GM21515 (cell line): ENCODE results near the gene IL17REL.

Experiments
- ATAC-seq: cut with Tn5 transposase; IDR thresholded peaks from one replicate; pipeline ENCODE4 v1.9.1; 2021; ENCODE audit not compliant: unreplicated experiment

Gene IL17REL

DNA sequence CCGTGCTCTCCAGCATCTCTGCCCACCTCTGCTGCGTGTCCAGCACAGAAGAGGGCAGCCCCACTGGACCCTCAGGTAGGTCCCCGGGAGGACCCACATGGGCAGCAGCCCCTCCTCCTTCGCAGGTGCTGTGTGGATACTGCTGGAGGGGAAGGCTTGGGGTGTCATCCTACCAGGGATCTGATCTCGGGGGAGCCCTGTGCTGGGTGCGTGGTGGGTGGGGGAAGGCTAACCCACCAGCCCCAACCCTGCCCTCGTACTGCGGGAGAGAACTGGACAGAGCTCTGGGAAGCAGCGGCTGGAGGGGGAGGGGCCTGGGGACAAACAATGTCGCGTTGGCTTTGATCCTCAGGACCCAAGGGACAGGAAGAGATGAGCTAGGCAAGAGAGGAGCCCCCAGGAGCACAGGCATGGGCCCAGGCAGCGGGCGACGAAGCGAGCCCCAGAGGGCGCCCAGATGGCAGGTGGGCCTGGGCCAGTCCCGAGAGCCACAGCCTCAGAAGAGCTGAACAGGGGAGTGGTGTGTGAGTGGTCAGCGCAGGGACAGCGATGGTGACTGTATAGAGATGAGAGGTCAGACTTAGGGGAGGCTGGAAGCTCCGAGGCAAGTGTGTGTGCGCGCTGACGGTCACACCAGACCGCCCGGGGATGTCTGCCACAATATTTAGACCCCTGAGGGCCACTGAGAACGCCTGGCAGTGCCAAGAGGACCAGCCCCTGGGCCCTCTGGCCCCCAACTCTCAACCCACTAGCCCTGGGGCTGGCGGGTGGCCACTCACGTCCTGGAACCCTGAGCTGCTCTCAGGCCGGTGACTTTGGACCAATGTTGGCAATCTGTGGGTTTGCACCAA, 53.4 kb downstream of the IL17REL start:
- ATAC-seq: no peak

GRCh38 chr22:49958366-49958921, 54.1 kb downstream of the IL17REL start:
- no peak for ATAC-seq

DNA sequence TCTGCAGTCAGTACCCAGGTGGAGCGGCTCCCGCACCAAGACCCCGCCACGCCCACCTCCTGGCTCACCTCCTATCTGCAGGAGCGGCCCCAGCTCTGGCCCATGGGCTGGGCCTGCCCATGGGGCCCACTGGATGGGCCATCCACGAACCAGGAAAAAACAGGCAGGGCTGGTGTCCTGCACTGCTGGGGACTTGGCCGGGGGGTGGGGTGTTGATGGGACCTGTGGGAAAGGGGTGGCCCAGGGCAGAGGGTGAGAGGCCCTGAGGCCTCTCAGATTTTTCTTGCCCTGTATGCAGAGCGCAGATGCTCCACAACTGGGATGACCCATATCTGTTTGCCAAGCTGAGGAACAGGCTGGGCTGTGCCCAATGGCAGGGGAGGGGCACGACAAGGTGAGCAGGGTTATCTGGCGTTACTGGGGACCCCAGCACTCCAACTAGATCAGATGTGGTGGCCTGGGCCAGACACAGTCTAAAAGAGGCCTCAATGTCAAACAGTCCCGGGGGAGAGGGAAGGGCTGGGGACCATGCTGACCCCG, 54.7 kb downstream of the IL17REL start:
- no peak for ATAC-seq

DNA sequence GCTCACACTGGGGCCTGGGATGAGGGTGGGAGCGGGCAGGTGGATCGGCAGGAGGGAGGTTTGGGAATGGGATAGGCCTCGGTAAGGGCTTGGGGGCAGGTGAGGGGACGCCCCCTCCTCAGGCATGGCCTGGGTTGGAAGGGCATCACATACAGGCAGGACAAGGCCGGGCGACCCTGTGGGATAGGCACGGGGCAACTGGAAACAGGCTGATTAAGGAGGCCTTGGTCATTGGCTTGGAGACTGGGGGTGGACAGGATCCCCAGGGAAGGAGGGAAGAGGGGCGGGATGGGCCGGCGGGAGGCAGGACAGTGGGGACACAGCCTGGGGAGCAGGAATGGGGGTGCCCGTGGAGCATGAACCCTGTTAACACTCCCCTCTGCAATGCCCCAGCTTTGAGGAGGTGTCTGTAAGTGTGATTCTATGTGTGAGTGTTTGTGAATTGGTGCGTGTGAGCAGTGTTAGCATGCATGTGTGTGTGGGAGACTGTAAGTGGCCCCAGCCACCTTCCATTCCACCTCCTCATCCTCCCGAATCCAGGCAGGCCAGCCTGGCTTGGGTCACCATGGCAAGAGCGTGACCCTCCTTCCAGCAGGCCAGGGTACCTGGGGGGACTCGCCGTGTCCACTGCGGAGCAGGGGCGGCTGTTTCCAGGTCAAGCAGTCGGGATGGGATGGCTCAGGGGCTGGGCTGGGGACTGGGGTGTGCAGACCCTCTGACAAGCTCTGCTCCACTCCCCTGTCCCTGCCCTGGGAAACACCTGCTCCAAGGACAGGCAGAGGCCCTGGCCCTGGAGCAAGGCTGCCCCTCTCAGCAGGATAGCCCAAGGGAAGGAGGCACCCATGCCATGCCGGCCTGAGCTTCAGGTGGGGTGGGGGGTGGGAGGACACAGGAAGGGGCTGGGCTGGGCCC, 55.4 kb downstream of the IL17REL start:
- ATAC-seq: no peak

DNA sequence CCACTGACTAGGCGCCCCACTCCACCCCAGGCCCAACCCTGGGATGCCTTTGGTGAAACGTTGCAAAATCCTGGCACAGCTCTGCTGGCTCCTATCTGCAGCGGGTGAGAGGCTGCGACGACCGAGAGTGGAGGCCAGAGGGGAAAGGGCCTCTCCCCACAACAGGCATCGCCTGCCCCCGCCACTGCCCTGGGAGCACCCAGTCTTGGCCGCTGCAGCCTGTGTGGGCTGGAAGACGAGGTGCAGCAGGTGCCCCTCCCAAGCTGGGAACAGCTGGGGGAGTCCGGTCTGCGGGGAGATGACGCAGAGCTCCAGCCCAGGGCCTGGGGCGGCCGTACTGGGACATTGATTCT, 56.2 kb downstream of the IL17REL start:
- ATAC-seq: no peak

GRCh38 chr22:49955581-49956417, 56.8 kb downstream of the IL17REL start:
- no peak for ATAC-seq

GRCh38 chr22:49954991-49955580, 57.5 kb downstream of the IL17REL start:
- no peak for ATAC-seq

- no peak for ATAC-seq
These were observed 58.2 kb downstream of the IL17REL start for GRCh38 chr22:49954354-49954753.

DNA sequence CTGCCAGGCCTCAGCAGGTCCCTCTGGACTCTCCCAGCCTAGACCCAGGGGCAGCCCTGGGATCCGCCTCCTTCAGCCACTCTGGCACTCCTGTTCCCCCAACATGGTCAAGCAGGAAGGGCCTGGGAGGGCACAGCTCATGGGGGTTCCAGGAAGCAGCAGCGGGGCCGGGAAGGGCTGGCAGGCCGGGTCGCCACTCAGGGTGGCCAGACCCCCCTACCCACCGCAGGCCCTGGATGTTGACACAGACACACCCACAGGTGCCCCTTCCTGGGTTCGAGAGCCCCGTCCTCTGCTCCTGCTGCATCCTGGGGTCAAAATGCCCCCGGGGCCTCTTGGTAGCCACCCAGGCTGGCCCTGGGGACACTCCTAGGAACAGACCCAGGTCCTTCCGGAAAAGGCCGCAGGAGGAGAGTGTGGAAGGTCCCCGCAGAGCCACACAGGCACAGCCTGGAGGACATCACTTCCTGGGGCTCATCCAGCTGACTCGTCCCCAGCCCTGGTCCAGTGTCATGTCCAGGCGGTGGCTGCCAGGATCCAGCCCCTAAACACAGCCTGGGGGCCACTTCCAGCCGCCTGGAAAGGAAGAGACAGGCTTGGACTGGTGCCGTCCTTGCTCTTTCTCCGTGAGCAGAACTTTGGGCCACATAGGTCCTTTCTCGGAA, 58.8 kb downstream of the IL17REL start:
- no peak for ATAC-seq

- ATAC-seq: no peak
These were observed 59.4 kb downstream of the IL17REL start for GRCh38 chr22:49953027-49953679.

GRCh38 chr22:49951986-49952896, 60.3 kb downstream of the IL17REL start:
- no peak for ATAC-seq

DNA sequence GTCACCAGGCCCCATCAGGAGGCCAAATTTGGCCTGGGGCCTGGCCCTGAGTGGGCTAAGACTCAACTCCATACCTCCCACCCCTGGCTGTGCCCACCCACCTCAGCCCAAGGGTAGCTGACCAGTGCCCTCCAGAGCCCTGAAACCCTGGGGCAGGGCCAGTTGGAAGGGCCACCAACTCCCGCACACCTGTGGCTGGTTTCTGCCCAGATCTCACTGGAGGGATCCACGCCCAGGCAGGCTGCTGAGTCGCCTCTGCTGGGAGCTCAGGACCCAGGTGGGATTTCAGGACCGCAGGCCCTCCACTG, 60.9 kb downstream of the IL17REL start:
- no peak for ATAC-seq

GRCh38 chr22:49951000-49951677, 61.4 kb downstream of the IL17REL start:
- ATAC-seq: no peak

- ATAC-seq: no peak
These were observed 62.1 kb downstream of the IL17REL start for GRCh38 chr22:49950396-49950994.

DNA sequence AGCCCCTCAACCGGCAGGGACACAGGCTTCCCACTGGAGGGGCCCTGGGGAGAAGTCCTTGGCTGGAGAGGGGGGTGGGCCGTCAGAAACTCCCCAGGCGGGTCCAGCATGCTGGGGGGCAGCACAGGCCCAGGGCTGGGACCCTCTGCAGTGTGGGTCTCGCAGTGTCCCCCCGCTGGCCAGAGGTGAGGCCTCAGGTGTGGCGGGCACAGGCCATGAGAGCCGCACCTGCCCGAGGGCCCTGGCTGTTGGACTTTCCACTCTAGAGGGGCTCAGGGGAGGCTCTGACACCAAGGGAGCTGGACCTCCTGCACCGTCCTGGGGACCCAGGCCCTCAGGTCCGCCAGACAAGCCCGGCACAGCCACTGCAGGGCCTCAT, 62.7 kb downstream of the IL17REL start:
- no peak for ATAC-seq

GRCh38 chr22:49948958-49949913, 63.3 kb downstream of the IL17REL start:
- no peak for ATAC-seq
